NCI-H187 treated with DMSO at 0.1 percent for 48 hours (cell line): ENCODE measurements around the gene GABRA4.

ENCODE experiments used
- DNase-seq: peaks from one replicate; lab custom pipeline; 2025; lab: John Stamatoyannopoulos, UW

Gene GABRA4

DNA sequence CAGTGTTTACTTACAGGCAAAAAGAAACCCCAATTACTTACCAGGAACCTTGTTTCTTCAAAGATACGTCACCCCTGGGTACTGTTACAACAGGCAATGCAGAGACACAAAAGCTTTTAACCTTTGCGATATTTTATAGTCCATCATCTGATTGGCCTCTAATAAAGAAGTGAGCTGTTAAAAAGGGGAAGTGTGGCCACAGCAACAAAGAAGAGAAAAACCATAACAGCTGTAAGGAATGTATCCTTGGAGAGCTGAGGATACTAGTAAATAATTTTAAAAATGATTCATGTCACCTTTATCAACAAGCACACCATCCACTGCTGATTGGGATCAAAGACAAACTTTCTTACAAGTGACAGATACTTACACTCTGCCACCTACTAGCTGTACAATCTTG, 14.1 kb downstream of the GABRA4 start:
- DNase-seq, result no peak

DNA sequence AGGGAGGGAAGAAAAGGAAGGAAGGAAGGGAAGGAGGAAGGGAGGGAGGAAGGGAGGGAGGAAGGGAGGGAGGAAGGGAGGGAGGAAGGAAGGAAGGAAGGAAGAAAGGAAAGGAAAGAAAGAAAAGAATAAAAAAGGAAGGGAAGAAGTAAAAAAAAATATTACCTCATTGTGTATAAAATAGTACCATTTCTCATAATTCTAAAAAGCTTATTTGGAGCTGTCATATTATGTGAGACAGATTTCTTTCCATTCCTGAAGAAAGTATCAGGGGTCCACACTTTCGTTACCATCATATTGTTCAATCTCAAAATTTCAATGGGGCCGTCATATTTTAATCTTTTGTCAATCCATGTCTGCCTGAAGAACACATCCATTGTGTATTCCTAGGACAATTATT, 16.1 kb downstream of the GABRA4 start:
- no peak for DNase-seq

DNA sequence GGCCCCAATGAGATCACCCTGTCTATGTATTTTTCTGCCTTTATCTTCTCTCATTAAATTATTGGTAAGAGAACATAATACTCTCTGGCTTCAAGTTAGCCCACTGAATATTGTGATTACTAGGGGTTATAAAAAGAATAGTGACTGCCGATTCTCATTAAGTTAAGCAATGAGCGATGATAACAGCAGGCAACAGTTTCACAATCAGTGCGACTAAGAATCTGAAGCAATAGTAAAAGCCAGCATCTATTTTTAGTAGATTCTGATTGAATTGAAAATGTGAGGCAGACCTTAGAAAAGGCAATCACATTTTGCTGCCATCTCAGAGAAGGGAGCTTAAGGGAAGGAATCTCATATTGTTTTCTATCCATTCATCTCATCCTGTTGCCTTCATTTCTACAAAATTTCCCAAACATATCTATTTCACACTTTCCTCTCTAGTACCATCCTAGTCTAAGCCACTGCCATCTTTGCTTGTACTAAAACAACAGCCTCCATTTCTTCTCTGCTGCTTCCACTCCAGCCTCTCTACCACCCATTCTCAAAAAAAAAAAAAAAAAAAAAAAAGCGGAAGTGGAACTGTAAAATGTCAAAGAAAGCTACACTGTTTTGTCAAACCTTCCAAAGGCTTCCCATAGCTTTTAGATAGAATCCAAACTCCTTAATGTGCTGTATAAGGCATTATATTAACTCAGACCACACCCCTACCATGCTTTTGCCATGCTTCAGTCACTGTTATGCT, 17.4 kb downstream of the GABRA4 start:
- DNase-seq, result no peak

DNA sequence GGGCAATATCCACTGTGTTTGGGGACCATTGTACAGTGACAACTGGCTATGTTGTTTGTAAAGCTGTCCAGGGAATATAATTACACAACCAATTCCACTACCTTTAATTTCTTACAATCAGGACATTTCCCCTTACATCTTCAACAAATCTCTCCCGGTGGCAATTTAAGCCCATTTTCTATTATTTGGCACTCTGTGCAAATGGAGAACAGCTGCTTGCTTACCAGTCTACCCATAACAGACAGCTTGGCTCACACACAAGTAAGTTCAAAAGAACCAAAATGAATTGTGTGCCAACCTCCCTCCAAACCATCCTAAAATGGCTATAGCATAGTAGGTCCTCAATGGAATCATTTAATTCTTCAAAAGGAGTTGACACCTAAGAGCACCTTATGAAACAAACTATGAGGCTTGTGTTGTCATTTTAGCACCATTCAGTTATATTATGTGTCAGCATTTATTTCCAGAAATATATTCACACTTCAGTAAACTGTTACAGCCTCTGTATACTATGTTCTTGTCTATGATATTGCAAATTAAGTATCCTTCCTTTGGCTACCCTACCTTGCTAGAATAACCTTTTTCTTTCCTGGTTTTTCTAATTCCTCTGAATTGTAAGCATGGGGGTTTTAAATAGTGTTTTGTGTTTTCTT, 18.4 kb downstream of the GABRA4 start:
- DNase-seq, result no peak

DNA sequence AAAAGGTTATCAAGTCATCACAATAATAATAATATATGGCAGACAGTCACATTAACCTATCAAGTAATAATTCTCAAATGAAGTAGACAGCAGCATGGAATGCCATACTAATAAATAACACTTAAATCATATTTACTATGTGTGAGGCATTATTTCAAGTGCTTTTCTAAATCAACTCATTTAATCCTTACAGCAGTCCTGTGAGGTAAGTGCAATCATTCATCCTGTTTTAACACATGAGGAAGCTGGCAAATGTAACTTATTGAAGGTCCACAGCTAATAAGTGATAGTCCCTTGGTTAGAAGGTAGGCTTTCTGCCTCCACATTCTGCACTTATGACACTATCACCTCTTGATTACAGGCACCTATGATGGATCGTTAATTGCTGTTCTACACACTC, 24.5 kb downstream of the GABRA4 start:
- DNase-seq, result no peak

DNA sequence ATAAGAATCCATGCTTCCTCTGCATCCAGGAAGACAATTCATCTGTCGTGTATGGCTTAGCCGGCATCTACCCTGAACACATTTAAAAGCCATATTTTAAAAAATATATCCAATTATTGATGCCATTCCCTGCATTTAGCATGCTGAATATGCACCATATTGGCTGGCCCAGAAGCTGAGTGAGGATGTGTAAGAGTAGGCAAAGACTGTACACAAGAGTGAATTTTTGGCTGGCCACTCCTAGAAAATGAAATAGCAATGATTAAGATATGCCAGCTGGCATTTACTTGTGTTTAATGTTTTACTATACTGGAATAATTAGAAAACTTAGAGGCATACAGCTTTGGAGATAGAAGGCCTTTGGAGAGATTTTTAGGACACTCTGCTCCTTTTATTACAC, 25.8 kb downstream of the GABRA4 start:
- no peak for DNase-seq

DNA sequence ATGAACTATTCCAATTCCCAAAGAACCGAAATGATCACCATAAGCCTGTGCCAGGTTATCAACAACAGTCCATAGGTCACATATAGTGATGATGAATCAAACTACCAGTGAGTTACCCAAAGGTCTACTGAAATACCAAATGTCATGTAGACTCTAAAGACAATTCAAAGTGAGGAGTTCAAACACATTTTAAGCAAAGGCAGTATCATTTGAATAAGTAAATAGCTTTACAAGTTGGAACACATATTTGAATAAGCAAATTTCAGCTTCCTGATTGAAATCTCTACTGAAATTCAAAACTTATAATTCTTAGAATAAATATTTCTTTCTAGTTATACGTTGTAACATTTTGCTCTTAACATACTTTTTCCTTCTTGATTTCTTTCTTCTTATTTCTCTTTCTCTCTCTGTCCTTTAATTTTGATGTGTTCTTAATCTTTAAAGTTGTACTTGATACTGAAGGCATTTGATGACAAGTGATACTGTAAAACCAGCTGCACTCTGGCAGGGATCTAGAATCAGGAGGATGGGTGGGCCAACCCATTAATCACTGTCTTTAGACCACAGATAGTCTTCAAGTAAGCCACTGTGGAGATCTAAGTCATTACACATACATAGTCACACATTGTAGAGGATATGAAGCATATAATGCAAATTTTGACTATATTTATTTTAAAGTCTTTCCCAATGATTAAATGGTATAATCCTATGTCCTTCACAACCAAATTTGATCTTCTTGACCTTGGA, 34.5 kb downstream of the GABRA4 start:
- no peak for DNase-seq

DNA sequence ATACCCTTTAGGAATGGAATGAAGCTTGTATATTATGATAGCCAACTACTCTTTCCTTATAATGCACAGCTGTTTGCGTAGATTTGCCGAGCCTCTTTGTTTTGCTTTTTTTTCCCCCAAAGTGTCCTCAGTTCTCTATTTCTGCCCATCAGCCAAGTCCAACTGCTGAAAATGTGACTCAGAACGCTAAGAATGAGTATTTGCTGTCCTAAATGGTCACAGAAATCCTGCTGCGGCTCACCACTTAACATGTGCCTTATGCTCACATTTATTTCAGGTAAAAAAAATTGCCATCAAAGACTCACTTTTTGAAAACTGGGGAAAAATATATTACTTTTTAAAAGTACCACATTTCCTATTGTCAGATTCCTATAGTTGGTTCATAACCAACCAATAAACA, 36.9 kb downstream of the GABRA4 start:
- DNase-seq, result no peak

DNA sequence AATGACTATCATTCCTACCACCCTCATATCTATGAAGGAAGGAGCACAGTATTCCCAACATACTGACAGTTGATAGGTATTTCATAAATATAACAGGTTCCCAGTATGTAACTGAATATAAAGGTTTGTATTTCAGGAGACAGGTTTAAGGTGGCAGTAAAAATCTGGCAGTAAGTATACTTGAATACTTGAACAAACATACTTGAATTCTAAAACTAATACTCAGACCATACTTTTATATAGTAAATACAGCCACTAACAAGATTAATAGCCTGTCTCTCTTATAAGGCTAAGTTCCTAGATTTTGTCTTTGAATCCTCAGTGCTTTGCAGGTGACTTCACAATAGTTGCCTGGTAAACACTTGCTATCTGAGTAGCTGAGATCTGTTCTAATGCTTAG, 37.8 kb downstream of the GABRA4 start:
- no peak for DNase-seq

DNA sequence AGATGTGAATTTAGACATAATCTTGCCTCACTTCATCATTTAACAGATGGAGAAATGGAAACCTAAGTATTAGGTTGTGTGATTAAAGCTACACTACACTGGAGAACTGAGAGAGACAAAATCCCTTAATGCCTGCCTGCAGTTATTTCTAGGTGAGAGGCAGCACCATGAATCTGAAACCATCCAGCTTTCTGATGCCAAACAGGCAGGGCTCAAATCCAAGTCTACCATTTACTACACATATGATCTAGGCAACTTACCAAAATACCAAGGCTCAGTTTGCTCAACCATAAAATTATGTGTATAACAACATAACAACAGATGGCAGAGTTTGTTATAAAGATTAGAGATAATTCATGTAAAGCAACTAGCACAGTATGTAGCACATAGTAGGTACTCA, 38.7 kb downstream of the GABRA4 start:
- no peak for DNase-seq

DNA sequence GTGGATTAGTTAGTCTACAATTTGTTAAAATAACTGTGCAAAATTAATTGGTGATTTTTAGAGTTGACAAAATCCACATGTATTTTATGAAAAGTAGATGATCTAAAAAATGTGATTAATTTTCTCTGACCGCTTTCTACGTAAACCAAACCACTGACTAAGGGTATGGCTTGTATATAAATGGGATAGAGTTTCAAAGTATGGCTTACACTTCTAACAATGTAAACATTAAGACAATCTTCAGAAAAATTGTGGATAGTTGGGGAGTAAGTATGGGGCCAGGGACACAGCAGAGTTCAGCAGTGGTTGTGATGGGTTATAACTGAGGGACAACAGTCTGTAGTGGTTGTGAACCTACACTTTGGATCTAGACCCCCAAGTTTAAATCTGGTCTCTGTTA, 39.8 kb downstream of the GABRA4 start:
- DNase-seq, result no peak

DNA sequence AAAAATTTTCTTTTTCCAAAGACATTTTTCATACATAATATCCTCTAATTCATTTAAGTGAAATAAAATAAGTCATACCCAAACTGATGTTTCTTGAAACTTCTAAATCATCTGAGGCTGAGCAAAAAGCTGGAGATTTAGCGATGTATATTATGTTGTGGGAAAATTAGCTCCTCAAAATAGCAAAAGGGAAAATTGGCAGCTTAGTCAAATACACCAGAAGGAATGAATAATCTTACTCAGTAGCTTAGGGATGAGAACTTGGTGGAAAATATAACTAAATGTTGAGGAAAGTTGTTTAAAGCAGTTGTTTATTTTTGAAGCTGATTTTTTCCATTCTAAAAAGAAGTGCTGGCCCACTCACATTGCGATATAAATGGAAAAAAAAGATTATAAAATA, 40.9 kb downstream of the GABRA4 start:
- no peak for DNase-seq

DNA sequence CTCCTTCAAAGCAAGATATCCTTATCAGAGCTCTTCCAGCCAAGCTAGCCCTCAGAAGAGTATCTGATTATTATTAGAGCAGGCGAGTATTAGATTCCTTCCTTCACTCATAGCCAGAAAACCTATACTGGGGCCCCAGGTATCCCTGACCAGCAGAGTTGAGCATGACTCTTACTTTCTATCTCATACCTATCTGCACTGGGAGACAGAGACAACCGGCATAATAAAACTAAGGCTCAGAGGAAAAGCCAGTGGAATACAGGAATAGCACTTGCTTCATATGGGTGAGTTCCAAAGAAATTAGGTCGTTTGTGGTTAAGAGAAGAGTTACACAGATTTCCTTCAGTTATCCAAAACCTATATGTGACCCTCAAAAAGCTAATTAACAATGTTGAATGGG, 42.6 kb downstream of the GABRA4 start:
- no peak for DNase-seq

DNA sequence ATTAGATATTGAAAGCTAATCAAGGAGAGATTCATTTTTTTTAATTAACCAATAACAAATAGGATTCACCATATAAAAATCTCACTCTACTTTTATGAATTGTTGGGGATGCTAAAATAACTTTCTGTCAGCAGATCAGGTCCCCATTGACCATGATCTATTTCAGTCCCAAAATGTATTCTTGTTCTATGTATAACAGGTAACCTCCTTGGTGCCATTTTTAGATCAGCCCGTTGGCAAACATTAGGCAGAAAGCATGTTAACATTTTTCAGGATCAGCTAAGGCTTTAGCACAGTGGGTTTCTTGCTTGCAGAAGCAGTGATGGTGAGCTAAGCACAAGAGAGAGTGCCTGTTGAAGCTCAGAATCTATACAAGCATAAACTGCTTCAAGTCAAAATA, 43.6 kb downstream of the GABRA4 start:
- no peak for DNase-seq

DNA sequence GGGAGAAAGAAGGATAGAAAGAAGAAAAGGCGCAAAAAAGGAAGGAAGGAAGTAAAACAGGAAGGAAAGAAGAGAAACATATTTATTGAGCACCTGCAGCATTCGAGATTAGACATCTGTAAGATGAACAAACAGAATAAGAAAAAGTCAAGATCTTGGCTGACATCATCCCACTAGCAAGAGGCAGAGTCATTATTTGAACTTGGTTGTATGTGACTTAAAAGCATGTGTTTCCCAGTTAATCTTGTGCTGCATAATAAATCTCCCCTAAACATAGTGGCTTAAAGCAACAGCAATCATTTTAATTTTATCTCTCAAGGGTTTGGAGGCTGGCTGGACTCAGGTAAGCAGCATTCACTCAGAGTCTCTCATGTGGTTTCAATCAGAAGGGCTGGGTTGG, 45.8 kb downstream of the GABRA4 start:
- no peak for DNase-seq

DNA sequence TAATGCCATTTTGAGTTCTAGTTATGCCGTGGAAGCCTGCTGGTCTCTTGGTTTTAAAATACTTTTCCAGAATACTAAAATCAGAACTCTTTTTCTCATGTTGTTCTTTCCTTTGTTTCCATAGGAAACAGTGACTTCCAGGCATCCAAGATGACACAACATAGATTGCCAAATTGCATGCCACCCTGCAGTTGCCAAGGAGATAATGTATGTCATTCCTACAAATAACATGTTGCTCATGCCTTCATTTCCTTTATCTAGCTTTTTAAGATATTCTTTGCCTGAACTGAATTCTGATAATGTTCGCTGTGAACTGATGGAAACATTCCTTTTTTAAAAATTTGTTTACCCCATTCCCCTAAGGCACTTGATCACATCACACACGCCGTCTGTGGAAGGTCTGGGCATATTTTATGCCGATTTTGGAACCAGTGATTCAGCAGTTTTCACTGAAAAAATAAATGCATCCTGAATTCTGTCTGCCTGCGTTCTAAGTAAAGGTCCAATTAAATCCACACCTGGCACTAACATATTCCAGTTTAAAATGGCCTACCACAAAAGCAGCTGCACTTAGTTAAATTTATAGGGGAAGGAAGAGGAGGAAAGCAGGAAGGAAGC, 46.4 kb downstream of the GABRA4 start:
- no peak for DNase-seq

DNA sequence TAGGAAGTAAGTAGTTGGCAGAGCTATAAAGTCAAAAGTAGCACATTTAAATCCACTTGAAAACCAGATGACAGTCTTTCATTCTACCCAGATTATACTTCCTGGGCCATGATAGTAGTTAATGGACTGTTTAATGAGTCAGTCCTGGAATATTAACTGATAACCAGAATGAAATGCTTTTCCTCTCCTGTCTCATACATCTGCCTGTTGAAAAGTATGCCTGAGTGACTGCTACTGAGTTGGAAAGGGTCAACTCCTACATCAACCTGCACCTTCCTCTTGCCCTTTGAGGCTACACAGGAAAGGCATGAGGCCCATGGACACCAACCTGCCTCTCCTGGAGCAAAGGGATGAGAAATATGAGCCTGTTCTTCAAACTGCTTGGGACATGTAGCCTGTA, 48.3 kb downstream of the GABRA4 start:
- DNase-seq, result no peak

DNA sequence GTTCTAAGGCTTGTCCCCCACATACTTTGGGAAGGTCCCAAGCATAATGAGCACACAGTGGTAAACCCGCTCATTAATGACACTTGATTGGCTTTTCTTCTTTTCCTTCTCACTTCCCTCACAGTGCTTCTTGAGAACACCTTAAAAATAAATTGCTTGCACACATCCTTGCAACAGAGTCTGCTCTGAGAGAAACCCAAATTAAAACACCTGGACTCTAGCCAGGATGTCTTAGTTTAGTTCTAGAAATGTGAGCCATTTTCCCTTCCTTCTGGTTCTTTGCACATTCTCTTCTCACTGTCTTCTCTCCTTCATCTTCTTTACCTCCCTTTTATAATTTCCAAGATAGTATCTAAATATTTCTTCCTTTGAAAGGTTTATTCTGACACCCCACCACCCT, 49.0 kb downstream of the GABRA4 start:
- DNase-seq, result no peak

DNA sequence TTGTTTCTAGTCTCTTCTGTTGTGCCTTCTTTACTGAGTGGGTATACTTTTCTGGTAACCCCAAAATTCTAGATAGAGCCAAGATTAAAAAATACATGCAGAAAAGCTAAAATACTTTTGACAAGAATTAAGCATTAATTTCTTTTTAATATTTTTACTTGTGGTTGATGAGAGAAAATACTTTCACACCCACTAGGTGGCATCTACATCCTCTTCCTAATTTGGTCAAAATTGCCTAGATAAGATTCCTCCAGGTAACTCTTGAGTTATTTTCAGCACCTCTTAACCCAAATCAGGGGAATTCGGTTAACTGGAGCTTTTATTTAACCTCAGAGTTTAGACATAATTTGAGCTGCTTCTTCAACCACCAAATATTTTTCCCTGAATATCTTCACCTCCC, 55.9 kb downstream of the GABRA4 start:
- DNase-seq, result no peak

DNA sequence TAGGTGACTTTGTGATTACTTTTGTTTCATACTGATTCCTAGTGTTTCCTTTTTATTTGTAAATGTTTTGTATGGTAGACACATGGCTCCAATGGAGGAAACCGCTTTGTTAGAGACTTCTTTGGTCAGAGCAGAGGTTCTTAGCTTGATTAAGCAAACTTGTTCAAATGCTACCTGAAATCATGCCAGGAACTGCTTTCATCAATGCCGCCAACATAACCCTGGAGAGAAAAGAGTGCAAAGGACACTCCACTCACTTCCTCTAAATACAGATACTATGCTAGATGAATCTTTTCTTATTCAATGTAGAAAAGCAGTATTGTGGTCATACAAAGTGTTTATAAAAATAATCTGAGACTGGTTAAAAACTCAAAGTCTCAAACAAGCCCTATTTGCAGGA, 58.7 kb downstream of the GABRA4 start:
- DNase-seq, result no peak

DNA sequence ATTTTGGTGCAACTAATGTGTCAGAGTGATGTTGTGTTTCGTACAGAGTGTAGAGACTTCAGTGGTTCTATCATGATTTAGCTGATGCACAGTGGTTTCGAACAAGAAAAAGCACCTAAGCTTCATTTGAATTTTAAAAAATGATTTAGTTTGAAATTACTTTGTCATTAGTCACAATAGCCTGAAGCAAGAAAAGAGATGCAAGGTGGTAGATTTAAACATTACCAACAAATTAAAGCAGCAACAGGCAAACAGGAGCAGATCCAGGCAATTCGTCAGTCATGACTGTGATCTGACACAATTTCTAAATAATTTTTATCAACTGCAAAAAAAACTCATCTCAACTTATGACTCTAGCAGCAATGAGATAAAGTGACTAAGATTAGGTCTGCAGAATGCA, 59.7 kb downstream of the GABRA4 start:
- DNase-seq, result no peak

DNA sequence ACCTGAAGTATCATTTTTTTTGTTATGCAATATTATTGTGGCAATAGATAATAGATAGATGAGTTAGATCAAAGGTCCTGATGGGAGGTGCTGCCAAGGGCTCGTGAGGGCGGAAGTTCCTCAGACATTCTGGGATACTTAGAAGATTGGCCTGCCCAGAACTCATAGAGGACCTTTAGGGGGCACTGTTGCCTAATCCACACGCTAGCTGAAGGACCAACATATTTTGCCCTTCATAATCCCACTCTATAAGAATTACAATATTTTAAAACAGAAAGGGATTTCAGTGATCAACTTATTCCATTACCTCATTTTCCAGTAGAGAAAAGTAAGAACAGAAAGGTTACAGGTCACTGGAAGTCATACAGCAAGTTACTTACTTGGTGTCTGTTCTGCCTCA, 61.4 kb downstream of the GABRA4 start:
- no peak for DNase-seq

DNA sequence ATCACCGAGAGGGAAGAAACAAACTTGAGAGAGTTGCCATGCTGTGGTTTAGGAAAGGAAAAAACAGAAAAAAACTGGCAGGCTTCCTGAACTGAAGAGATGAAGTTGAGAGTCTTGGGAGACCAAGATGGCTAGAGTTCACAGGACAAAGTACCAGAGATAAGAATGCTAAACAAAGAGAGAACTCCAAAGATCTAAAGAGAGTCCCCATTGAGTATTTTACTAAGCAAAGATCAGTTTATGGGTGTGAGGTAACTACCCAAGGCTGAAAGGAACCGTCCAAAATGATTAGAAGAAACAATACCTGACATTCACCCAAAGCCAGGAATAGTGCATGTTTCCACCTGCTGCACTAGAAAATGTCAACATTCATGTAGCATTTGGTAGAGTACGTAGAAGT, 62.5 kb downstream of the GABRA4 start:
- DNase-seq, result no peak
